Panc1 (cell line): ENCODE results near the gene AKR1B1. TPM values are rescaled to one million over a fixed set of nuclear protein-coding genes. Genes with fewer than 3 reads are reported as not detected.

Experiments used
- ATAC-seq: fragments of 200-7000 bp; cut with Tn5 transposase; 2 replicates; pipeline ENCODE4 v1.9.1; 2020; ENCODE audit warnings: mild to moderate bottlenecking, moderate library complexity
- BruUV-seq: library from RNA; stranded (reverse); fragments of 400-500 nt; replicated peaks from 2 replicates; lab custom pipeline; 2021; lab: Mats Ljungman, UMichigan
- CTCF ChIA-PET: fragments of 300-600 bp; sonication (Branson Sonifier 250); formaldehyde crosslinking; loops from one replicate; lab custom pipeline; 2022; ENCODE audit warnings: antibody characterized with exemption; lab: Charles Lee
- POLR2A ChIA-PET: fragments of 300-600 bp; sonication (Branson Sonifier 250); formaldehyde crosslinking; loops from one replicate; lab custom pipeline; 2022; ENCODE audit warnings: antibody characterized with exemption; lab: Charles Lee
- DNase-seq: peaks from one replicate; pipeline ENCODE4 v3.0.0-alpha.2; 2010; ENCODE audit warnings: low read depth, low spot score
- H3K27ac ChIP-seq: 2 replicates; pipeline ENCODE4 v1.5.1; 2011; ENCODE audit warnings: mild to moderate bottlenecking, low read length, inconsistent platforms
- H3K27me3 ChIP-seq: fragments of 200-500 bp; sonication (Bioruptor generic); 2 replicates; pipeline ENCODE4 v1.6.0; 2014; ENCODE audit warnings: low read length, inconsistent platforms; ENCODE audit not compliant: control insufficient read depth, insufficient read depth
- H3K36me3 ChIP-seq: fragments of 200-500 bp; sonication (Bioruptor generic); 2 replicates; pipeline ENCODE4 v1.5.1; 2014; ENCODE audit warnings: inconsistent platforms, mild to moderate bottlenecking, low read length, moderate library complexity; ENCODE audit not compliant: control insufficient read depth, insufficient read depth
- H3K4me1 ChIP-seq: 2 replicates; pipeline ENCODE4 v1.5.1; 2011; ENCODE audit warnings: inconsistent platforms, mild to moderate bottlenecking, low read length, moderate library complexity; ENCODE audit not compliant: control insufficient read depth, insufficient read depth
- H3K4me3 ChIP-seq, 2 experiments: 2 replicates each; pipeline ENCODE4 v1.5.1; 2011 to 2012; ENCODE audit warnings: low read depth in 2 of 2, low read length in 2 of 2, mild to moderate bottlenecking in 2 of 2, inconsistent platforms in 1 of 2, moderate library complexity in 1 of 2
- H3K9me3 ChIP-seq: fragments of 200-500 bp; sonication (Bioruptor generic); 2 replicates; pipeline ENCODE4 v1.5.1; 2014; ENCODE audit warnings: low read depth, mild to moderate bottlenecking, inconsistent platforms, low read length, moderate library complexity; ENCODE audit not compliant: control insufficient read depth, insufficient read depth
- POLR2AphosphoS5 ChIP-seq: IDR thresholded peaks from 2 replicates; pipeline ENCODE4 v1.6.1; 2012; ENCODE audit warnings: mild to moderate bottlenecking, low read depth, low read length, moderate library complexity
- SIN3A ChIP-seq: IDR thresholded peaks from 2 replicates; pipeline ENCODE4 v1.6.1; 2012; ENCODE audit warnings: low read depth, mild to moderate bottlenecking, low read length, moderate library complexity, borderline replicate concordance; ENCODE audit not compliant: insufficient read depth
- TCF7L2 ChIP-seq: IDR thresholded peaks from 2 replicates; pipeline ENCODE4 v1.6.1; 2011; ENCODE audit warnings: mild to moderate bottlenecking, low read depth, low read length, inconsistent platforms
- in situ Hi-C: cut with HindIII; loops from 2 replicates; pipeline ENCODE4 v1.10.0; 2016; ENCODE audit warnings: low sequenced_read_pairs, low pct_unique_long_range_greater_than_20kb
- intact Hi-C: fragments of 100-400 bp; cut with micrococcal nuclease; formaldehyde crosslinking; loops from one replicate; pipeline ENCODE4 v1.10.0; 2022; ENCODE audit not compliant: unreplicated experiment
- total RNA-seq: library from RNA; stranded (reverse); gene quantifications from one replicate; pipeline ENCODE4 v1.2.1, GENCODE V29; 2021; ENCODE audit not compliant: unreplicated experiment
- TF ChIP-seq, protein P1 (sequence below): fragments of 450-650 bp; IDR thresholded peaks from 2 replicates; pipeline ENCODE4 v1.5.1; 2017; ENCODE audit warnings: mild to moderate bottlenecking
- TF ChIP-seq, protein P2 (sequence below), 2 experiments: IDR thresholded peaks; 2 replicates each; pipeline ENCODE4 v1.6.1; 2011 to 2012; ENCODE audit warnings: low read depth in 2 of 2, control low read depth in 1 of 2, low read length in 1 of 2, mild to moderate bottlenecking in 1 of 2, moderate library complexity in 1 of 2; ENCODE audit not compliant: insufficient read depth in 1 of 2

Gene AKR1B1
- total RNA-seq, 1 experiment from 2014 or later: 83.2 TPM

- ChIA-PET CTCF (no interaction called here), POLR2A (no interaction called here)
- intact Hi-C loops (no loop called here), in situ Hi-C loops (no loop called here)
- ATAC-seq (no peak), DNase-seq (no peak)
- Histone ChIP-seq H3K9me3 (peaks cover 4% of the 10 kb centered on the region; the same call in 1 of the 2 replicates), H3K4me3 (no peak overlapping the region), H3K4me1 (no peaks in the 10 kb centered on the region), H3K27me3 (no peaks in the 10 kb centered on the region), H3K36me3 (no peaks in the 10 kb centered on the region), H3K27ac (no peak overlapping the region)
- TF ChIP-seq, protein P1, sequence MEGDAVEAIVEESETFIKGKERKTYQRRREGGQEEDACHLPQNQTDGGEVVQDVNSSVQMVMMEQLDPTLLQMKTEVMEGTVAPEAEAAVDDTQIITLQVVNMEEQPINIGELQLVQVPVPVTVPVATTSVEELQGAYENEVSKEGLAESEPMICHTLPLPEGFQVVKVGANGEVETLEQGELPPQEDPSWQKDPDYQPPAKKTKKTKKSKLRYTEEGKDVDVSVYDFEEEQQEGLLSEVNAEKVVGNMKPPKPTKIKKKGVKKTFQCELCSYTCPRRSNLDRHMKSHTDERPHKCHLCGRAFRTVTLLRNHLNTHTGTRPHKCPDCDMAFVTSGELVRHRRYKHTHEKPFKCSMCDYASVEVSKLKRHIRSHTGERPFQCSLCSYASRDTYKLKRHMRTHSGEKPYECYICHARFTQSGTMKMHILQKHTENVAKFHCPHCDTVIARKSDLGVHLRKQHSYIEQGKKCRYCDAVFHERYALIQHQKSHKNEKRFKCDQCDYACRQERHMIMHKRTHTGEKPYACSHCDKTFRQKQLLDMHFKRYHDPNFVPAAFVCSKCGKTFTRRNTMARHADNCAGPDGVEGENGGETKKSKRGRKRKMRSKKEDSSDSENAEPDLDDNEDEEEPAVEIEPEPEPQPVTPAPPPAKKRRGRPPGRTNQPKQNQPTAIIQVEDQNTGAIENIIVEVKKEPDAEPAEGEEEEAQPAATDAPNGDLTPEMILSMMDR: no peak
- TF ChIP-seq TCF7L2 (no peak), POLR2AphosphoS5 (no peak), SIN3A (no peak)
- TF ChIP-seq, protein P2, sequence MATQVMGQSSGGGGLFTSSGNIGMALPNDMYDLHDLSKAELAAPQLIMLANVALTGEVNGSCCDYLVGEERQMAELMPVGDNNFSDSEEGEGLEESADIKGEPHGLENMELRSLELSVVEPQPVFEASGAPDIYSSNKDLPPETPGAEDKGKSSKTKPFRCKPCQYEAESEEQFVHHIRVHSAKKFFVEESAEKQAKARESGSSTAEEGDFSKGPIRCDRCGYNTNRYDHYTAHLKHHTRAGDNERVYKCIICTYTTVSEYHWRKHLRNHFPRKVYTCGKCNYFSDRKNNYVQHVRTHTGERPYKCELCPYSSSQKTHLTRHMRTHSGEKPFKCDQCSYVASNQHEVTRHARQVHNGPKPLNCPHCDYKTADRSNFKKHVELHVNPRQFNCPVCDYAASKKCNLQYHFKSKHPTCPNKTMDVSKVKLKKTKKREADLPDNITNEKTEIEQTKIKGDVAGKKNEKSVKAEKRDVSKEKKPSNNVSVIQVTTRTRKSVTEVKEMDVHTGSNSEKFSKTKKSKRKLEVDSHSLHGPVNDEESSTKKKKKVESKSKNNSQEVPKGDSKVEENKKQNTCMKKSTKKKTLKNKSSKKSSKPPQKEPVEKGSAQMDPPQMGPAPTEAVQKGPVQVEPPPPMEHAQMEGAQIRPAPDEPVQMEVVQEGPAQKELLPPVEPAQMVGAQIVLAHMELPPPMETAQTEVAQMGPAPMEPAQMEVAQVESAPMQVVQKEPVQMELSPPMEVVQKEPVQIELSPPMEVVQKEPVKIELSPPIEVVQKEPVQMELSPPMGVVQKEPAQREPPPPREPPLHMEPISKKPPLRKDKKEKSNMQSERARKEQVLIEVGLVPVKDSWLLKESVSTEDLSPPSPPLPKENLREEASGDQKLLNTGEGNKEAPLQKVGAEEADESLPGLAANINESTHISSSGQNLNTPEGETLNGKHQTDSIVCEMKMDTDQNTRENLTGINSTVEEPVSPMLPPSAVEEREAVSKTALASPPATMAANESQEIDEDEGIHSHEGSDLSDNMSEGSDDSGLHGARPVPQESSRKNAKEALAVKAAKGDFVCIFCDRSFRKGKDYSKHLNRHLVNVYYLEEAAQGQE (IDR thresholded peaks at IDR 0.05; ENCODE audit: insufficient read depth in 1 of 2, low read depth in 2 of 2, low read length in 1 of 2): no peak
- no TSS peak for BruUV-seq
Observed at GRCh38 chr7:134468475-134468874, 9.6 kb upstream of the AKR1B1 start.

GRCh38 chr7:134468054-134468453, 9.2 kb upstream of the AKR1B1 start:
- H3K36me3 ChIP-seq: no peaks in the 10 kb centered on the region
- no peak overlapping the region for H3K27ac ChIP-seq
- no peak overlapping the region for H3K4me3 ChIP-seq
- in situ Hi-C loops (no loop called here), intact Hi-C loops (no loop called here)
- ChIA-PET POLR2A (no interaction called here), CTCF (no interaction called here)
- ATAC-seq (no peak), DNase-seq (no peak)
- H3K27me3 ChIP-seq: no peaks in the 10 kb centered on the region
- H3K9me3 ChIP-seq: peaks cover 4% of the 10 kb centered on the region; the same call in 1 of the 2 replicates
- no peaks in the 10 kb centered on the region for H3K4me1 ChIP-seq
- TF ChIP-seq POLR2AphosphoS5 (no peak), SIN3A (no peak), TCF7L2 (no peak)
- TF ChIP-seq, protein P2 (IDR thresholded peaks at IDR 0.05; ENCODE audit: insufficient read depth in 1 of 2, low read depth in 2 of 2, low read length in 1 of 2): no peak
- TF ChIP-seq, protein P1: no peak
- no TSS peak for BruUV-seq
